GM19468 (cell line): ENCODE results near the gene NGRN.
A peak's percentile ranks its signal among the peaks of the same experiment; 100 is the strongest.

Experiments
- ATAC-seq: cut with Tn5 transposase; IDR thresholded peaks from one replicate; pipeline ENCODE4 v1.9.1; 2021; ENCODE audit warnings: mild to moderate bottlenecking, moderate library complexity, moderate number of reproducible peaks; ENCODE audit not compliant: unreplicated experiment; ENCODE audit errors: extremely low read depth

The NGRN gene

GRCh38 chr15:90306560-90306959 is 41.1 kb downstream of the NGRN start:
- ATAC-seq = peak; percentile 58

DNA sequence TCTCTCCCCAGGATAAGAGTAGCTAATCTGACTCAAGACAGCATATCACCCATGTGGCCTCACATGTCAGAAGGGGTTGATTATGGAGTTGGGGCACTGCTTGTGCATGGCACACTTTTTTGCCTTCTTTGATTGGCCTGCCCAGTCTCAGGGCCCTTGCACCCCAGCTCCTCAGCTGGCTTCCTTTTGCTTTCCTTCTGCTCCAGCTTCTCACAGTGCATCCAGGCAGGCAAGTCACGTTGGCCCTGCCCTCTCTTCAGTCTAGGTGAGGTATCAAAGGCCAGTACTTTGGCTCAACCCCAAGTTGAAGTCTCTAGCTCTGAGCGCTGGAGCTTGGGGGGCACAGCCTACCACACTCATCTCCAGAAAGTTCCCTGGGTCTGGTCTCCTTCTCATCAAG is 42.2 kb downstream of the NGRN start:
- no peak for ATAC-seq

DNA sequence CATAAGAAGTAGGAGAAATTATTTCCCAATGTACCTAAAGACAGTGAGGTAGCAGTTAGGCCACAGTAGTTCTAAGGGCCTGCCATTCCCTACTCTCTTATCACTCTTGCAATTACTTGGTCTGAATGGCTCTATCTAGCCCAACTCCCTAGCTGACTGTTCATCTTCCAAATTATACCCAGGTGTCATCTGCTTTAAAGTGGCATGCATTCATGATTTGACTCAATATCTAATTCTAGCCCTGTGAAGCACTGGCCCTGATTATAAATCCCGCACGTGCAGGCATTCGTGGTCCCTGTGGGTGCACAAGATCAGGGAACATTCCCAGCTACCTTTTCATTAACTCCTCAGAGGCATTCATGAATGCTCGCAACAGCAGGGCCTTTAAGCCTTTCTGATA is 43.5 kb downstream of the NGRN start:
- ATAC-seq = no peak

- no peak for ATAC-seq
These were observed 50.0 kb downstream of the NGRN start for GRCh38 chr15:90315278-90315982.

GRCh38 chr15:90316139-90316538 is 50.7 kb downstream of the NGRN start:
- no peak for ATAC-seq

DNA sequence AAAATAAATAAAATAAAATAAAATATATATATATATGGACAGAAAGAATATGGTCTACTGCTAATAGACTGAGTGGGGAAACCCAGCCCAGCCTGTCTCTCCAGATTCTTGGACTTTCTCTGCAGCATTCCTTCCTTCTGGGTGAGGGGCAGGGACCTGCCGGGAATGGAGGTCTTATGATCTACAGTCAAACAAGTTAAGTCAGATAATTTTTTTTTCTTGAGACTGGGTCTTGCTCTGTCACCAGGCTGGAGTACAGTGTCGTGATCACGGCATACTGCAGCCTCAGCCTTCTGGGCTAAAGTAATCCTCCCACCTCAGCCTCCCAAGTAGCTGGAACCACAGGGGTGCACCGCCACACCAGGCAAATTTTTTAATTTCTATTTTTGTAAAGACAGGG is 53.1 kb downstream of the NGRN start:
- ATAC-seq = no peak

- ATAC-seq = peak; percentile 39
These were observed 54.8 kb downstream of the NGRN start for GRCh38 chr15:90320062-90320884.

DNA sequence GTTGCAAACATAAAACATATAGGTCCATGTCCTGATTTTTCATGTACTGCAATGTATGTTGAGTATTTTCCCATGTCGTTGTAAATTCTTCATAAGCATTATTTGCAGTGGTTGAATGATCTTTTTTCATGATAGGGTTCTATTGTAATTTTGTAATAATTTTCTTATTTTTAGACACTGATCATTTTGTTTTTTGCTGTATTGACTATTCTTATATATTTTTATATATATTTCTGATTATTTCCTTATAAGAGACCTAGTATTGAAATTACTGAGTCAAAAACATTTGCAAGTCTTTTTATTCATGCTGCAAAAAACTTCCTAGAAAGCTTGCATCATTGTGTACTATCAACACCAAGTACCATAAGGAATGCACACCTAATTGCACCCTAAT is 55.4 kb downstream of the NGRN start:
- no peak for ATAC-seq
